Brain microvascular endothelial cell (primary cell): ENCODE results near the gene PTH2R.
A peak's percentile ranks its signal among the peaks of the same experiment; 100 is the strongest.
"Not testable (repeated sequence)": the region's sequence is repeated elsewhere in the genome, so short reads cannot be mapped to it uniquely, and the experiment has no call there.

Source experiments
- DNase-seq: peaks from one replicate; pipeline ENCODE4 v3.0.0-alpha.2; 2020
- H3K27ac ChIP-seq: fragments of 250-450 bp; sonication (Bioruptor Pico); 2 replicates; pipeline ENCODE4 v1.5.1; 2020; ENCODE audit warnings: mild to moderate bottlenecking, moderate library complexity
- H3K27me3 ChIP-seq: fragments of 250-450 bp; sonication (Bioruptor Pico); replicated peaks from 2 replicates; pipeline ENCODE4 v1.5.1; 2020; ENCODE audit warnings: mild to moderate bottlenecking
- H3K36me3 ChIP-seq: fragments of 250-450 bp; sonication (Bioruptor Pico); replicated peaks from 2 replicates; pipeline ENCODE4 v1.5.1; 2020; ENCODE audit warnings: mild to moderate bottlenecking
- H3K4me3 ChIP-seq: 2 replicates; pipeline ENCODE4 v1.5.1; 2011; ENCODE audit warnings: low read depth, mild to moderate bottlenecking, control low read depth, low read length, moderate library complexity
- CTCF ChIP-seq: IDR thresholded peaks from 2 replicates; pipeline ENCODE4 v1.5.1; 2011; ENCODE audit warnings: low read depth, mild to moderate bottlenecking, moderate library complexity, low read length, control low read depth, inconsistent platforms; ENCODE audit errors: missing control alignments
- in situ Hi-C: cut with HindIII; loops from 2 replicates; pipeline ENCODE4 v1.10.0; 2017; ENCODE audit warnings: low sequenced_read_pairs, low pct_ligation_motif_present

PTH2R gene

GRCh38 chr2:208384637-208385036 lies 22.0 kb upstream of the PTH2R start:
- Histone ChIP-seq H3K27me3 (peaks cover 5% of the 10 kb centered on the region), H3K4me3 (no peak overlapping the region), H3K27ac (no peak overlapping the region), H3K36me3 (no peaks in the 10 kb centered on the region)
- in situ Hi-C loops = no loop called here
- no peak for DNase-seq
- no peak for TF ChIP-seq CTCF

DNA sequence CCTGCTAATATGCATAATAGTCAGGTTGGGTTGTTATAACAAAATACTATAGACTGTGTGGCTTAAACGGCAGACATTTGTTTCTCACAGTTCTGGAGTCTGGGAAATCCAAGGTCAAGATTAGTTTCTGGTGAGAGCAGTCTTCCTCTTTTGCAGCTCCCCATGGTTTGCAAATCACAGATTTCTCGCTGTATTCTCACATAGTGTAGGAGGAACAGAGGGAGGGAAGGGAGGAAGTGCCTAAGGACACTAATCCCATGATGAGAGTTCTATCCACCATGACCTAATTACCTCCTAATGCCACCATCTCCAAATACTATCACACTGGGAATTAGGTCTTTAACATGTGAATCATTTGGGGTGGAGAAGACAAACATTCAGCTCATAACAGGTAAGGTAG lies 20.1 kb upstream of the PTH2R start:
- in situ Hi-C loops = no loop called here

GRCh38 chr2:208389940-208390339 lies 16.7 kb upstream of the PTH2R start:
- in situ Hi-C loops = no loop called here
- no peak for DNase-seq
- H3K4me3 ChIP-seq = no peak overlapping the region
- H3K36me3 ChIP-seq = no peaks in the 10 kb centered on the region
- no peak overlapping the region for H3K27ac ChIP-seq
- no peaks in the 10 kb centered on the region for H3K27me3 ChIP-seq
- TF ChIP-seq CTCF = no peak

More for the DNA sequence above, 20.1 kb upstream of the PTH2R start:
- Histone ChIP-seq H3K4me3 (no peak overlapping the region), H3K27me3 (peaks cover 5% of the 10 kb centered on the region), H3K36me3 (no peaks in the 10 kb centered on the region), H3K27ac (no peak overlapping the region)
- no peak for TF ChIP-seq CTCF
- no peak for DNase-seq

- Histone ChIP-seq H3K4me3 (no peak overlapping the region), H3K36me3 (no peaks in the 10 kb centered on the region), H3K27ac (no peak overlapping the region), H3K27me3 (no peaks in the 10 kb centered on the region)
- peak; percentile 34 for TF ChIP-seq CTCF
- DNase-seq = no peak
- in situ Hi-C loops = no loop called here
Observed at GRCh38 chr2:208392300-208392699, 14.3 kb upstream of the PTH2R start.

DNA sequence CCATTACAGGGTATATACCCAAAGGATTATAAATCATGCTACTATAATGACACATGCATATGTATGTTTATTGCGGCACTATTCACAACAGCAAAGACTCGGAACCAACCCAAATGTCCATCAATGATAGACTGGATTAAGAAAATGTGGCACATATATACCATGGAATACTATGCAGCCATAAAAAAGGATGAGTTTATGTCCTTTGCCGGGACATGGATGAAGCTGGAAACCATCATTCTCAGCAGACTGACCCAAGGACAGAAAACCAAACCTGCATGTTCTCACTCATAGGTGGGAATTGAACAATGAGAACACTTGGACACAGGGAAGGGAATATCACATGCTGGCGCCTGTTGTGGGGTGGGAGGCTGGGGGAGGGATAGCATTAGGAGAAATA lies 9.8 kb upstream of the PTH2R start:
- DNase-seq = not testable (repeated sequence)

DNA sequence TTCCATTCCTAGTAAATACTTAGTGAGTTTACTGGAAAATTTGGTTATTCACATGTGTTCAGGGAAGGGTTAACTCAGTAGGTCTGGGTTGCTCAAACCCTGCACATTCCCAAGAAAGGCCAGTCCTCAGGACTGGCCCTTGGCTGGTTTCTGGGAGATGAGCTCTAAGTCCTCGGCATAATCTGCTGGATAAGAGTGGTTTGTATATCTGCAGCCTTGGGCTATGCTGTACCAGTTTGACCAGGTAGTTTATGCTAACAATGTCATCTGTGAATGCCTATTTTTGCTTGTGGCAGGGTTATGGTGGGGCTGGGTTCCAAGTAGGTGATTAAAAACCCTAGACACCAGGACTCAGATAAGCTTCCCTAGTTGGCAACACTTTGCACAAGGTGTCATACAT lies 7.4 kb upstream of the PTH2R start:
- Histone ChIP-seq H3K27me3 (no peaks in the 10 kb centered on the region), H3K27ac (no peak overlapping the region), H3K36me3 (no peaks in the 10 kb centered on the region), H3K4me3 (no peak overlapping the region)
- DNase-seq = no peak
- TF ChIP-seq CTCF = no peak
- in situ Hi-C loops = no loop called here

More for the DNA sequence above, 9.8 kb upstream of the PTH2R start:
- H3K4me3 ChIP-seq, in situ Hi-C loops, H3K27me3 ChIP-seq, H3K27ac ChIP-seq, H3K36me3 ChIP-seq: not testable (repeated sequence)
